HG03520 (cell line): Measurements from ENCODE around the gene ZBTB24.
"Not testable (repeated sequence)": the region's sequence is repeated elsewhere in the genome, so short reads cannot be mapped to it uniquely, and the experiment has no call there.

ENCODE experiments used
- ATAC-seq: cut with Tn5 transposase; IDR thresholded peaks from one replicate; pipeline ENCODE4 v1.9.1; 2021; ENCODE audit warnings: mild to moderate bottlenecking, moderate library complexity; ENCODE audit not compliant: unreplicated experiment

The ZBTB24 gene

GRCh38 chr6:109482905-109483734 lies at the start of gene ZBTB24:
ZBTB24 (minus strand) TSS chr6:109483219; CDS start chr6:109482026, 1,193 bp downstream.
- peak; percentile 84 for ATAC-seq

- no peak for ATAC-seq
These were observed 48.4 kb upstream of the ZBTB24 start for GRCh38 chr6:109531446-109531845.

GRCh38 chr6:109527989-109528388 lies 45.0 kb upstream of the ZBTB24 start:
- no peak for ATAC-seq

GRCh38 chr6:109526905-109527628 lies 44.0 kb upstream of the ZBTB24 start:
- peak; percentile 55 for ATAC-seq

GRCh38 chr6:109524129-109524528 lies 41.1 kb upstream of the ZBTB24 start:
- no peak for ATAC-seq

GRCh38 chr6:109523478-109523877 lies 40.5 kb upstream of the ZBTB24 start:
- no peak for ATAC-seq

GRCh38 chr6:109521080-109521479 lies 38.1 kb upstream of the ZBTB24 start:
- ATAC-seq, result no peak

- not testable (repeated sequence) for ATAC-seq
These were observed 36.6 kb upstream of the ZBTB24 start for GRCh38 chr6:109519647-109520046.

- no peak for ATAC-seq
These were observed 33.9 kb upstream of the ZBTB24 start for GRCh38 chr6:109516929-109517328.

- no peak for ATAC-seq
These were observed 32.9 kb upstream of the ZBTB24 start for GRCh38 chr6:109515781-109516409.

GRCh38 chr6:109514946-109515345 lies 31.9 kb upstream of the ZBTB24 start:
- ATAC-seq, result no peak

- ATAC-seq, result no peak
These were observed 30.6 kb upstream of the ZBTB24 start for GRCh38 chr6:109513571-109514071.

GRCh38 chr6:109512271-109512817 lies 29.3 kb upstream of the ZBTB24 start:
- no peak for ATAC-seq

GRCh38 chr6:109511832-109512231 lies 28.8 kb upstream of the ZBTB24 start:
- no peak for ATAC-seq

- no peak for ATAC-seq
These were observed 27.3 kb upstream of the ZBTB24 start for GRCh38 chr6:109510358-109510757.

GRCh38 chr6:109508166-109508860 lies 25.3 kb upstream of the ZBTB24 start:
- no peak for ATAC-seq

- no peak for ATAC-seq
These were observed 24.6 kb upstream of the ZBTB24 start for GRCh38 chr6:109507490-109508072.

- no peak for ATAC-seq
These were observed 23.8 kb upstream of the ZBTB24 start for GRCh38 chr6:109506841-109507240.

GRCh38 chr6:109506314-109506713 lies 23.3 kb upstream of the ZBTB24 start:
- no peak for ATAC-seq
